Neural cell (in vitro differentiated cells): Measurements from ENCODE around the gene DBN1. TPM values are rescaled to one million over a fixed set of nuclear protein-coding genes. Genes with fewer than 3 reads are reported as not detected.

ENCODE experiments used
- H2AFZ ChIP-seq: fragments of 200-600, 300-800 bp; sonication (generic), shearing (Covaris generic); 2 replicates; pipeline ENCODE4 v1.6.0; 2014; ENCODE audit warnings: low read depth, mild to moderate bottlenecking, antibody characterized with exemption, low read length, moderate library complexity
- H3F3A ChIP-seq: fragments of 200-600 bp; shearing (Covaris generic); 2 replicates; pipeline ENCODE4 v1.6.1; 2016; ENCODE audit warnings: mild to moderate bottlenecking, moderate library complexity, mixed read lengths, antibody characterized with exemption, low read length; ENCODE audit not compliant: insufficient read depth, poor library complexity, severe bottlenecking
- H3K27ac ChIP-seq: fragments of 200-600, 300-800 bp; sonication (generic), shearing (Covaris generic); 2 replicates; pipeline ENCODE4 v1.5.1; 2014; ENCODE audit warnings: mild to moderate bottlenecking, low read length, moderate library complexity
- H3K27me3 ChIP-seq: fragments of 300-800, 200-600 bp; sonication (generic), shearing (Covaris generic); 2 replicates; pipeline ENCODE4 v1.6.0; 2014; ENCODE audit warnings: mild to moderate bottlenecking, low read depth, low read length, moderate library complexity; ENCODE audit not compliant: insufficient read depth
- H3K36me3 ChIP-seq: fragments of 300-800, 200-600 bp; sonication (generic), shearing (Covaris generic); 2 replicates; pipeline ENCODE4 v1.5.1; 2014; ENCODE audit warnings: mild to moderate bottlenecking, antibody characterized with exemption, low read length, moderate library complexity; ENCODE audit not compliant: insufficient read depth
- H3K4me2 ChIP-seq: fragments of 300-800, 200-600 bp; sonication (generic), shearing (Covaris generic); 2 replicates; pipeline ENCODE4 v1.6.0; 2014; ENCODE audit warnings: mild to moderate bottlenecking, low read length
- H3K4me3 ChIP-seq: fragments of 300-800, 200-600 bp; sonication (generic), shearing (Covaris generic); 2 replicates; pipeline ENCODE4 v1.5.1; 2014; ENCODE audit warnings: mild to moderate bottlenecking, low read length, moderate library complexity
- H3K79me2 ChIP-seq: fragments of 200-600 bp; shearing (Covaris generic); replicated peaks from 2 replicates; pipeline ENCODE4 v1.6.0; 2014; ENCODE audit warnings: mild to moderate bottlenecking, low read length, moderate library complexity; ENCODE audit not compliant: insufficient read depth
- H3K9ac ChIP-seq: fragments of 300-800, 200-600 bp; sonication (generic), shearing (Covaris generic); 2 replicates; pipeline ENCODE4 v1.6.1; 2016; ENCODE audit warnings: mild to moderate bottlenecking, low read length, mixed read lengths
- H3K9me2 ChIP-seq: fragments of 200-600 bp; shearing (Covaris generic); 2 replicates; pipeline ENCODE4 v1.6.1; 2016; ENCODE audit warnings: mild to moderate bottlenecking, low read length, mixed read lengths; ENCODE audit not compliant: insufficient read depth
- H3K9me3 ChIP-seq: fragments of 200-600, 300-800 bp; sonication (generic), shearing (Covaris generic); 2 replicates; pipeline ENCODE4 v1.6.1; 2016; ENCODE audit warnings: mild to moderate bottlenecking, mixed run types, low read length, moderate library complexity, mixed read lengths
- H4K20me1 ChIP-seq: fragments of 200-600 bp; shearing (Covaris generic); 2 replicates; pipeline ENCODE4 v1.6.1; 2016; ENCODE audit warnings: mild to moderate bottlenecking, mixed run types; ENCODE audit not compliant: insufficient read depth
- CTCF ChIP-seq: fragments of 450-650 bp; IDR thresholded peaks from 2 replicates; pipeline ENCODE4 v1.5.1; 2014; ENCODE audit warnings: antibody characterized with exemption, mild to moderate bottlenecking, moderate library complexity; ENCODE audit not compliant: poor library complexity, severe bottlenecking
- EP300 ChIP-seq: fragments of 450-650 bp; conservative IDR thresholded peaks from 2 replicates; pipeline ENCODE4 v1.6.1; 2014; ENCODE audit warnings: antibody characterized with exemption, mild to moderate bottlenecking, moderate library complexity; ENCODE audit not compliant: poor library complexity, severe bottlenecking
- EZH2 ChIP-seq: fragments of 200-600, 300-800 bp; shearing (Covaris generic), sonication (generic); IDR thresholded peaks from 2 replicates; pipeline ENCODE4 v1.6.1; 2014; ENCODE audit warnings: antibody characterized with exemption, low read length, borderline replicate concordance, mild to moderate bottlenecking; ENCODE audit not compliant: insufficient read depth, poor library complexity, severe bottlenecking
- MXI1 ChIP-seq: fragments of 450-650 bp; conservative IDR thresholded peaks from 2 replicates; pipeline ENCODE4 v1.6.1; 2014; ENCODE audit warnings: antibody characterized with exemption, mild to moderate bottlenecking; ENCODE audit not compliant: poor library complexity, severe bottlenecking
- POLR2AphosphoS5 ChIP-seq: IDR thresholded peaks from 2 replicates; pipeline ENCODE4 v1.6.1; 2012
- RAD21 ChIP-seq: fragments of 450-650 bp; conservative IDR thresholded peaks from 2 replicates; pipeline ENCODE4 v1.6.1; 2014; ENCODE audit warnings: antibody characterized with exemption, mild to moderate bottlenecking, moderate library complexity
- REST ChIP-seq: IDR thresholded peaks from 2 replicates; pipeline ENCODE4 v1.6.1; 2012; ENCODE audit warnings: borderline replicate concordance
- SMC3 ChIP-seq: fragments of 450-650 bp; conservative IDR thresholded peaks from 2 replicates; pipeline ENCODE4 v1.6.1; 2014; ENCODE audit warnings: antibody characterized with exemption, mild to moderate bottlenecking, moderate library complexity; ENCODE audit not compliant: poor library complexity
- TAF1 ChIP-seq: IDR thresholded peaks from 2 replicates; pipeline ENCODE4 v1.6.1; 2012; ENCODE audit warnings: low read depth
- polyA plus RNA-seq: library from polyadenylated mRNA; depleted of rRNA; stranded (reverse); fragments of >200 nt; gene quantifications from 2 replicates; pipeline ENCODE4 v1.2.3, GENCODE V29; 2014

DBN1 gene
- polyA plus RNA-seq, 1 donor from 2014 or later: 319 TPM

DNA sequence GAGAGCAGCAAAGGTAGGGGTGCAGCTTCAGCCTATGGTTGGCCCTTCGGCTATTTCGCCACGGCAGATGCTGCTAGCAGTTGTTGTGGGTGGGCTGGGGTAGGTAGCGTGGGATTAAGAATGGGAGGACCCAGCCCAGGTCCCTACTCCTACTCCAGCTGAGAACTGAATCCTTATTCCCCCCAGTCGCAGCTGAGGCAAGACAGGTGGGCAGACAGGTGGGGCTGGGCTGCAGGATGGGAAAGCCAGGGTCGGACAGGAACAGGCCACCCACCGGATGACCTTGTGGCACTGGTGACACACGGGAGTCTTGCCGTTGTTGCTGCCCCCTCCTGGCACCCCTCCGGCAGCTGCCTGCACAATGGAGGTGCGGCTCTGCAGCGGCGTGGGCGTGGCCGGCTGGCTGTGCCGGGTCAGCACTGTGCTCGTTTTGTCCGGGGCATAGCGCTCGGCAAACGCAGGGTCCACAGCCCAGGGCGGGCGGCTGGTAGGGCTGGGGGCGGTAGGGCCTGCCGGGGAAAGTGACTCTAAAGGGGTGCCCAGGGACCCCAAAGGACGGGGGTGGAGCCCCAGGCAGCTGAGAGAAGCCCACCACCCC, 15.8 kb upstream of the DBN1 start:
- no peak overlapping the region for H3K4me3 ChIP-seq
- no peaks in the 10 kb centered on the region for H3K27me3 ChIP-seq
- no peaks in the 10 kb centered on the region for H3K79me2 ChIP-seq
- no peaks in the 10 kb centered on the region for H3F3A ChIP-seq
- no peaks in the 10 kb centered on the region for H4K20me1 ChIP-seq
- H3K4me2 ChIP-seq: no peak overlapping the region
- no peak overlapping the region for H3K9ac ChIP-seq
- H3K27ac ChIP-seq: no peak overlapping the region
- H3K9me3 ChIP-seq: no peaks in the 10 kb centered on the region
- H2AFZ ChIP-seq: no peak overlapping the region
- TF ChIP-seq TAF1 (no peak), REST (no peak), CTCF (no peak), EZH2 (no peak), POLR2AphosphoS5 (no peak), RAD21 (no peak), MXI1 (no peak)
- no peaks in the 10 kb centered on the region for H3K36me3 ChIP-seq
- H3K9me2 ChIP-seq: no peaks in the 10 kb centered on the region

- no peak overlapping the region for H2AFZ ChIP-seq
- H3K9me2 ChIP-seq: no peaks in the 10 kb centered on the region
- no peak overlapping the region for H3K4me3 ChIP-seq
- H3K9me3 ChIP-seq: no peaks in the 10 kb centered on the region
- no peak for TF ChIP-seq RAD21
- peak; percentile 16 for TF ChIP-seq CTCF
- TF ChIP-seq TAF1: no peak
- TF ChIP-seq EZH2: no peak
- no peak for TF ChIP-seq POLR2AphosphoS5
- TF ChIP-seq EP300: no peak
- TF ChIP-seq REST: no peak
- no peak for TF ChIP-seq SMC3
- no peak for TF ChIP-seq MXI1
- H3K36me3 ChIP-seq: no peaks in the 10 kb centered on the region
- H3K9ac ChIP-seq: no peak overlapping the region
- H3K27ac ChIP-seq: no peak overlapping the region
- no peaks in the 10 kb centered on the region for H3F3A ChIP-seq
- no peaks in the 10 kb centered on the region for H3K27me3 ChIP-seq
- no peaks in the 10 kb centered on the region for H3K79me2 ChIP-seq
- H4K20me1 ChIP-seq: no peaks in the 10 kb centered on the region
- no peak overlapping the region for H3K4me2 ChIP-seq
These were observed 14.5 kb upstream of the DBN1 start for GRCh38 chr5:177487975-177488374.
